Measurements from ENCODE around the gene DOCK1. TPM values are rescaled to one million over a fixed set of nuclear protein-coding genes. Genes with fewer than 3 reads are reported as not detected.

The DOCK1 gene
- total RNA-seq, 1 donor from 2014 or later, result 52.7 TPM

DNA sequence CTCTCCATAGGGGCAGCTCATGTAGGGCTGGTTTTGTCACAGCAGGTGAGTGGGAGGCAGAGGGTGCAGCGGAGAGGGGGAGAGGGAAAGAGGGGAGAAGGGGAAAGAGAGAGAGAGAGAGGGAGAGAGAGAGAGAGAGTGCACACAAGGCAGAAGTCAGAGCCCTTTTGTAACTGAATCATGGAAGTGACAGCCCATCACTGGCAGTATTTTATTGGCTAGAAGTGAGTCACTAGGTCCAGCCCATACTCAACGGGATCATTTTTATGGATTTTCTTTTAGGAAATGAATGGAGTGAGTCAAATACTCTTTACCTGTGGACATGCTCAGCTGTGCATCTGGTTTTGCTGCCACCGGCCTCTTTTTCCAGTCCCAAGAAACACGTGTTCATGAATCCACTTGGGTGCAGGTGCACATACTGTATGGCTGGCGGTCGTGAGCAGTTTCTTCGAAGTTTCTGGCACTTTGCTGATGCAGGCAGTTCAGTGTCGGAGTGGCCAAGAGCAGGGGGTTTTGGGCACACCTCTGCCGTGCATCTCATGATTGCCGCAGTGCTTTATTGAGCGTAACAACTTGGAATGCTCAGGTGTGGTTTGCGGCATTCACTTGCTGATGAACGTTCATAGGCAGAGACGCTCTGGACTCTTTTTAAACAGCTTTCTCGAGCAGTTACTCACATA lies 40.3 kb downstream of the DOCK1 start:
- H3K4me3 ChIP-seq (ENCODE audit: low read length in 3 of 3), result no peak overlapping the region
- H3K9ac ChIP-seq (ENCODE audit: low read depth in 1 of 3, low read length in 3 of 3), result no peak overlapping the region
- H3K9me3 ChIP-seq (ENCODE audit: control insufficient read depth in 3 of 3, low read length in 3 of 3), result peaks cover 0 to 3% (median 0%) of the 10 kb centered on the region in 3 donors
- no peak overlapping the region for H3K27ac ChIP-seq (ENCODE audit: low read depth, low read length)
- H3K36me3 ChIP-seq (ENCODE audit: control insufficient read depth in 3 of 3, insufficient read depth in 3 of 3, low read length in 3 of 3), result no peaks in the 10 kb centered on the region
- no peaks in the 10 kb centered on the region for H3K4me1 ChIP-seq (ENCODE audit: control insufficient read depth in 3 of 3, insufficient read depth in 3 of 3, low read length in 3 of 3)
- no peaks in the 10 kb centered on the region for H3K27me3 ChIP-seq (ENCODE audit: control insufficient read depth in 3 of 3, insufficient read depth in 3 of 3, low read length in 3 of 3)

GRCh38 chr10:126946746-126947145 lies 41.5 kb downstream of the DOCK1 start:
- Histone ChIP-seq H3K4me1 (ENCODE audit: control insufficient read depth in 3 of 3, insufficient read depth in 3 of 3, low read length in 3 of 3) (no peaks in the 10 kb centered on the region), H3K27ac (ENCODE audit: low read depth, low read length) (no peak overlapping the region), H3K27me3 (ENCODE audit: control insufficient read depth in 3 of 3, insufficient read depth in 3 of 3, low read length in 3 of 3) (no peaks in the 10 kb centered on the region), H3K9me3 (ENCODE audit: control insufficient read depth in 3 of 3, low read length in 3 of 3) (peaks cover 0 to 3% (median 0%) of the 10 kb centered on the region in 3 donors), H3K36me3 (ENCODE audit: control insufficient read depth in 3 of 3, insufficient read depth in 3 of 3, low read length in 3 of 3) (no peaks in the 10 kb centered on the region), H3K9ac (ENCODE audit: low read depth in 1 of 3, low read length in 3 of 3) (no peak overlapping the region), H3K4me3 (ENCODE audit: low read length in 3 of 3) (no peak overlapping the region)

DNA sequence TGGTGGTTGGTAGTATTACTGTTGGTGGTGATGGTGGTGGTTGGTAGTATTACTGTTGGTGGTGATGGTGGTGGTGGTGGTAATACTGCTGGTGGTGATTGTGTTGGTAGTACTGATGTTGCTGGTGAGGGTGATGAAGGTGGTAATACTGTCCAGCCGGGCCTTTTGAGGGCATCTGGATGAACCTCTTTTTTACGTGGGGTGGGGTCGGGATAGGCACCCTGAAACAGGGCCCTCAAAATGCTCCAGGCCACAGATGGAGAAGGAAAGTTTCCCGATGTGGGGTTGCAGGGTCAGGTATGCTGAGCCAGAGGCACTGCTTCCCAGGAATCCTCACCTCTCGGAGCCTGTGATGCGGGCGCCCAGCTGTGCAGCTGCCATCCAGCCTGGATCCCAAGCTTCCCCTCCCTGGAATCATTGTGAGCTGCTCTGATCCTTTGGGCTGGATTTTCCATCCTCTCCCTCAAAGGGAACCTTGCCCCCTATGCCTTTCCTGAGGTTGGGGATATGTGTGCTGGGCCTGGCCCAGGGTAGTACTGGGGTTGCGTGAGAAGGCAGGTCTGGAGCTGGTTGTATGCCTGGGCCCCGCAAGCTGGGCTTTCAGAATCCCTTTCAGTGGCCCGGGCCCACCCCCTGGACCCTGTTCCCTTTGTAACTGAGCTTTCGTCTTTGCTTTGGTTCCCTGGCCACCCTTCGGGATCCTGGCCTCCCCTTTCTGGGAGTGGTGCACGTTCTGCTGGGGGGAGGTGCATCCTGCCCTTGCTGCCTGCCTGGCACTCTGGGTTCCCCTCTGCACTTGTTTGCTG lies 43.3 kb downstream of the DOCK1 start:
- no peak overlapping the region for H3K4me3 ChIP-seq (ENCODE audit: low read length in 3 of 3)
- H3K9ac ChIP-seq (ENCODE audit: low read depth in 1 of 3, low read length in 3 of 3), result no peak overlapping the region
- H3K27me3 ChIP-seq (ENCODE audit: control insufficient read depth in 3 of 3, insufficient read depth in 3 of 3, low read length in 3 of 3), result no peaks in the 10 kb centered on the region
- no peaks in the 10 kb centered on the region for H3K4me1 ChIP-seq (ENCODE audit: control insufficient read depth in 3 of 3, insufficient read depth in 3 of 3, low read length in 3 of 3)
- H3K9me3 ChIP-seq (ENCODE audit: control insufficient read depth in 3 of 3, low read length in 3 of 3), result peaks cover 0 to 3% (median 0%) of the 10 kb centered on the region in 3 donors
- H3K36me3 ChIP-seq (ENCODE audit: control insufficient read depth in 3 of 3, insufficient read depth in 3 of 3, low read length in 3 of 3), result no peaks in the 10 kb centered on the region
- H3K27ac ChIP-seq (ENCODE audit: low read depth, low read length), result no peak overlapping the region

- H3K36me3 ChIP-seq (ENCODE audit: control insufficient read depth in 3 of 3, insufficient read depth in 3 of 3, low read length in 3 of 3), result no peaks in the 10 kb centered on the region
- H3K4me3 ChIP-seq (ENCODE audit: low read length in 3 of 3), result no peak overlapping the region
- H3K9me3 ChIP-seq (ENCODE audit: control insufficient read depth in 3 of 3, low read length in 3 of 3), result peaks cover 0 to 3% (median 0%) of the 10 kb centered on the region in 3 donors
- H3K27me3 ChIP-seq (ENCODE audit: control insufficient read depth in 3 of 3, insufficient read depth in 3 of 3, low read length in 3 of 3), result no peaks in the 10 kb centered on the region
- no peak overlapping the region for H3K27ac ChIP-seq (ENCODE audit: low read depth, low read length)
- H3K4me1 ChIP-seq (ENCODE audit: control insufficient read depth in 3 of 3, insufficient read depth in 3 of 3, low read length in 3 of 3), result no peaks in the 10 kb centered on the region
- no peak overlapping the region for H3K9ac ChIP-seq (ENCODE audit: low read depth in 1 of 3, low read length in 3 of 3)
Observed at GRCh38 chr10:126949161-126949503, 43.9 kb downstream of the DOCK1 start.

- H3K36me3 ChIP-seq (ENCODE audit: control insufficient read depth in 3 of 3, insufficient read depth in 3 of 3, low read length in 3 of 3), result no peaks in the 10 kb centered on the region
- H3K4me1 ChIP-seq (ENCODE audit: control insufficient read depth in 3 of 3, insufficient read depth in 3 of 3, low read length in 3 of 3), result no peaks in the 10 kb centered on the region
- H3K27me3 ChIP-seq (ENCODE audit: control insufficient read depth in 3 of 3, insufficient read depth in 3 of 3, low read length in 3 of 3), result no peaks in the 10 kb centered on the region
- peaks cover 0 to 3% (median 0%) of the 10 kb centered on the region in 3 donors for H3K9me3 ChIP-seq (ENCODE audit: control insufficient read depth in 3 of 3, low read length in 3 of 3)
- no peak overlapping the region for H3K9ac ChIP-seq (ENCODE audit: low read depth in 1 of 3, low read length in 3 of 3)
- H3K4me3 ChIP-seq (ENCODE audit: low read length in 3 of 3), result no peak overlapping the region
- H3K27ac ChIP-seq (ENCODE audit: low read depth, low read length), result no peak overlapping the region
Observed at GRCh38 chr10:126950401-126951105, 45.3 kb downstream of the DOCK1 start.

DNA sequence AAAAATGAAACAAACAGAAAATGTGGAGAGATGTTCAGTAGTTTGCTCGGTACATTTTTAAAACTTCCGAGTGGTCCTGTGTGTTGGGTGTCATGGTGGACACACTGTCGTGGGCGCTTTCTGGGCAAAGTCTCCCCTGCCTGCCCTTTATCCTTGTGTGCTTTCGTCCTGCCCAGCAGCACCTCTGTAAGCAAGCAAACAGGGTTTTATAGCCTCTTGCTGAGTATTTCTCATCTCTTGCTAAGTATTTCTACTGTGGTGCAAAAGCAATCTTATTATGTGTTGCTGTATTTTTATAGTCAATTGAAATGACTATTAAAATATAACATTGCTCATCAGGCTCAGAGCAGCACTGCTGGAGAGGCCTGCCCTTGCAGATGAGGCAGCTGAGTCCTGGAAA lies 48.7 kb downstream of the DOCK1 start:
- Histone ChIP-seq H3K27ac (ENCODE audit: low read depth, low read length) (no peak overlapping the region), H3K4me1 (ENCODE audit: control insufficient read depth in 3 of 3, insufficient read depth in 3 of 3, low read length in 3 of 3) (peaks cover 0 to 2% (median 0%) of the 10 kb centered on the region in 3 donors), H3K9ac (ENCODE audit: low read depth in 1 of 3, low read length in 3 of 3) (no peak overlapping the region), H3K4me3 (ENCODE audit: low read length in 3 of 3) (no peak overlapping the region), H3K27me3 (ENCODE audit: control insufficient read depth in 3 of 3, insufficient read depth in 3 of 3, low read length in 3 of 3) (no peaks in the 10 kb centered on the region), H3K36me3 (ENCODE audit: control insufficient read depth in 3 of 3, insufficient read depth in 3 of 3, low read length in 3 of 3) (no peaks in the 10 kb centered on the region), H3K9me3 (ENCODE audit: control insufficient read depth in 3 of 3, low read length in 3 of 3) (no peaks in the 10 kb centered on the region)

GRCh38 chr10:126955396-126955795 lies 50.2 kb downstream of the DOCK1 start:
- no peaks in the 10 kb centered on the region for H3K36me3 ChIP-seq (ENCODE audit: control insufficient read depth in 3 of 3, insufficient read depth in 3 of 3, low read length in 3 of 3)
- H3K9me3 ChIP-seq (ENCODE audit: control insufficient read depth in 3 of 3, low read length in 3 of 3), result no peaks in the 10 kb centered on the region
- no peak overlapping the region for H3K9ac ChIP-seq (ENCODE audit: low read depth in 1 of 3, low read length in 3 of 3)
- H3K4me3 ChIP-seq (ENCODE audit: low read length in 3 of 3), result no peak overlapping the region
- H3K27ac ChIP-seq (ENCODE audit: low read depth, low read length), result no peak overlapping the region
- H3K27me3 ChIP-seq (ENCODE audit: control insufficient read depth in 3 of 3, insufficient read depth in 3 of 3, low read length in 3 of 3), result no peaks in the 10 kb centered on the region
- H3K4me1 ChIP-seq (ENCODE audit: control insufficient read depth in 3 of 3, insufficient read depth in 3 of 3, low read length in 3 of 3), result peaks cover 0 to 2% (median 0%) of the 10 kb centered on the region in 3 donors

DNA sequence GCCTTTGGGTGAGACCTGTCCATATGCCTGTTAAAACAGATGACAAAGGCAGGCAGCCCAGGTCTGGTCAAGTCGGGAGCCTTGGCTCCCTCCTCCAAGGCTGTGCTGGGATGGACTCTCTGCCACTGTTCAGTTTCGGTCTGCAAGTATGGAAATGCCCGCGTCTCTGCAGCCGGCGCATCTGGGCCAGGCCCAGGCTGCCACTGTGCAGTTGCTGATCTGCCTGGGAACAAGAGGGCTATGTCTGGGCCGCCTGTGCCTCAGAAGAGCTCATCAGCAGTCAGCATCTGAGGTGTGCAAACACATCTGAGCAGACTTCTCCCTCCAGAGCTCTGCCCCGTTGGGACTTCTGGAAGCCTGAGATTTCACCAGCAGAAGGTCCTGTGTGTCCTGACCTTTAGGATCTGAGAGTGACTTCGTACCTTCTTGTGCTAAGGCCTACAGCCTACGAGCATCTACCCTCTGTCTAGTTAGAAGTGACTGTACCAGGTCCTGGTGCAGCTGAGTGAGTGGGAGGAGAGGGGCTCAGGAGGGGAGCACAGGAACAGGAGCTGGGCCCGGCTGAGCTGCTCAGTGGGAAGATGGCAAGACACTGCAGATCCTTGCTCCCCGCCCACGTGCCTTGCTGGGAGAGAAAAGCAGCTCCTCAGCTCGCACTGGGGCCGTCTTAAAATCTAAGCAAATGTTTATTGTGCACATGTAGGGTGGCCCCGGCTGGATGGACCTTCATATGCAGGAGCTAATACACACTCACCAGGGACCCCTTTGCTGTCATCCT lies 50.9 kb downstream of the DOCK1 start:
- Histone ChIP-seq H3K4me3 (ENCODE audit: low read length in 3 of 3) (no peak overlapping the region), H3K27ac (ENCODE audit: low read depth, low read length) (no peak overlapping the region), H3K4me1 (ENCODE audit: control insufficient read depth in 3 of 3, insufficient read depth in 3 of 3, low read length in 3 of 3) (peaks cover 0 to 2% (median 0%) of the 10 kb centered on the region in 3 donors), H3K36me3 (ENCODE audit: control insufficient read depth in 3 of 3, insufficient read depth in 3 of 3, low read length in 3 of 3) (no peaks in the 10 kb centered on the region), H3K9me3 (ENCODE audit: control insufficient read depth in 3 of 3, low read length in 3 of 3) (no peaks in the 10 kb centered on the region), H3K9ac (ENCODE audit: low read depth in 1 of 3, low read length in 3 of 3) (no peak overlapping the region), H3K27me3 (ENCODE audit: control insufficient read depth in 3 of 3, insufficient read depth in 3 of 3, low read length in 3 of 3) (no peaks in the 10 kb centered on the region)

GRCh38 chr10:126956712-126957108 lies 51.5 kb downstream of the DOCK1 start:
- Histone ChIP-seq H3K27ac (ENCODE audit: low read depth, low read length) (no peak overlapping the region), H3K9me3 (ENCODE audit: control insufficient read depth in 3 of 3, low read length in 3 of 3) (no peaks in the 10 kb centered on the region), H3K4me1 (ENCODE audit: control insufficient read depth in 3 of 3, insufficient read depth in 3 of 3, low read length in 3 of 3) (peaks cover 0 to 2% (median 0%) of the 10 kb centered on the region in 3 donors), H3K4me3 (ENCODE audit: low read length in 3 of 3) (no peak overlapping the region), H3K36me3 (ENCODE audit: control insufficient read depth in 3 of 3, insufficient read depth in 3 of 3, low read length in 3 of 3) (no peaks in the 10 kb centered on the region), H3K27me3 (ENCODE audit: control insufficient read depth in 3 of 3, insufficient read depth in 3 of 3, low read length in 3 of 3) (no peaks in the 10 kb centered on the region), H3K9ac (ENCODE audit: low read depth in 1 of 3, low read length in 3 of 3) (no peak overlapping the region)
